EL (cell line): Measurements from ENCODE around the gene C15orf62.

Experiments
- DNase-seq: peaks from one replicate; pipeline ENCODE4 v3.0.0-alpha.2; 2016

Gene C15orf62

GRCh38 chr15:40785814-40786213, 16.0 kb downstream of the C15orf62 start:
- DNase-seq: no peak

GRCh38 chr15:40787344-40787841, 17.6 kb downstream of the C15orf62 start:
- peak; percentile 81 for DNase-seq

GRCh38 chr15:40787991-40788390, 18.2 kb downstream of the C15orf62 start:
- DNase-seq: no peak

- DNase-seq: no peak
Observed at GRCh38 chr15:40789119-40789518, 19.3 kb downstream of the C15orf62 start.

GRCh38 chr15:40789999-40790398, 20.2 kb downstream of the C15orf62 start:
- DNase-seq: no peak

GRCh38 chr15:40790718-40791117, 20.9 kb downstream of the C15orf62 start:
- DNase-seq: no peak

- DNase-seq: no peak
Observed at GRCh38 chr15:40792394-40792793, 22.6 kb downstream of the C15orf62 start.

GRCh38 chr15:40793216-40793989, 23.6 kb downstream of the C15orf62 start:
- peak; percentile 93 for DNase-seq

- no peak for DNase-seq
Observed at GRCh38 chr15:40796041-40796440, 26.3 kb downstream of the C15orf62 start.

DNA sequence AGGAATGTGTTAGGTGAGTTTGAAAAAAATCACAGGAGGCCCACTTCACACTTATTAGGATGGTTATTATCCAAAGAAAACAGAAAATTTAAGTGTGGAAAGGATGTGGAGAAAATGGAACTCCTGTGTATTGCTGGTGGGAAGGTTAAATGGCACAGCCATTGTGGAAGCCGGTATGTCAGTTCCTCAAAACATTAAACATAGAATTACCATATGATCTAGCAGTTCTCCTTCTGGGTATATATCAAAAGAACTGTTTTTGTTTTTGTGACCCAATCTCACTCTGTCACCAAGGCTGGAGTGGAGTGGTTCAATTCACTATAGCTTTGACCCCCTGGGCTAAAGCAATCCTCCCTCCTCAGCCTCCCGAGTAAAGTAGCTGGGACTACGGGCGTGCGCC, 26.7 kb downstream of the C15orf62 start:
- no peak for DNase-seq

- DNase-seq: no peak
Observed at GRCh38 chr15:40799523-40799922, 29.7 kb downstream of the C15orf62 start.

- DNase-seq: no peak
Observed at GRCh38 chr15:40803076-40803475, 33.3 kb downstream of the C15orf62 start.

GRCh38 chr15:40803688-40804087, 33.9 kb downstream of the C15orf62 start:
- DNase-seq: no peak

DNA sequence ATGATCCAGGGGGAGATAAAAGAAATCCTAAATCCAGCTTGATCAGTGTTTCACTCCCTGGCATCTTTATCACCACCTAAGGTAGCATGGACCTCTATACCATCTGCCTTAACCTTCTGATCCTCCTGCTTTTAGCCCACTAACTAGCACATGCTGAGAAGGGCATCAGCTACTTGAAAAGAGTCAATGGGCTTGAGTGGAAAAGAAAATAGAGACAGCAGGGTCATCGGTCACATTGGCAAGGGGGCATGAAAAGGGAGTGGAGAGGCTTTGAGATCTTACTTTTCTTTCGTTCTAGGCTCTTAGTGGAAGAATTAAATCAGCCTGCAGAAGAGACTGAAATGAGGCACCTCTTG, 36.9 kb downstream of the C15orf62 start:
- no peak for DNase-seq

- DNase-seq: peak; percentile 98
Observed at GRCh38 chr15:40807028-40807887, 37.5 kb downstream of the C15orf62 start, which contains the start of the genes DNAJC17 and ZFYVE19. TSS of gene DNAJC17 (minus strand) at chr15:40807473. CDS start at chr15:40807446, 27 bp downstream. TSS of gene ZFYVE19 (plus strand) at chr15:40807089. CDS start at chr15:40807590, 501 bp downstream.

GRCh38 chr15:40807888-40808461, 38.2 kb downstream of the C15orf62 start:
- peak; percentile 26 for DNase-seq

- no peak for DNase-seq
Observed at GRCh38 chr15:40808861-40809450, 39.2 kb downstream of the C15orf62 start.

GRCh38 chr15:40812721-40813425, 43.1 kb downstream of the C15orf62 start:
- no peak for DNase-seq

DNA sequence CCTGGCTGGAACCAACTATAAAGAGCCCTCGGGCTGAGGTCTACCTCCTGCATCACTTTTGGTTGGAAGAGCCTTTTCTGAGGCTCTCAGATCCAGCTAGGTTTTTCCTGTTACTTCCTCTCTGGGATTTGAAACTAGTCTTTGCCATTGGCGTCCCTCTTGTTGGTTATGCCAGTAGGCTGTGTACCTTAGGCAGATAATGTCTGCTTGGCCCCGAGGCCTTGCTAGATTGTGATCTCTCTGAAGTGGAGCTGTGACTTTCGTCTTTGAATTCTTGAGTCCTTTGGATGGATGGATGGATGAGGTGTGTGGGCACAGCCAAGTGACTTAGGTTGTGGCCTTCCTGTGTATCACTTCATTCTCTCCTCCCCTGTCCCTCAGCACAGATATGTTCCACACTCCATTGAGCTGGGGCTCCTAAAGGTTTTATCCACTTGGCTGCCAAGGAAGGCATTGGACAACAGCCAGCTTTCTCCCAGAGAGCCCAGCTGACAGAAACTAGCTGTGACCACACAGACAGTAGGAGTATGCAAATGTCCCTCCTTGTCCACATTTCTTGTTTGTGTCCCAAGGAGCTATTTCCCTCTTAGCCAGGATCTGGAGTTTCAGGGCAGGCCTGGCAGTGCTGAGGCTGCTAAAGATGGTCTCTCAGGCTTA, 45.4 kb downstream of the C15orf62 start:
- no peak for DNase-seq

DNA sequence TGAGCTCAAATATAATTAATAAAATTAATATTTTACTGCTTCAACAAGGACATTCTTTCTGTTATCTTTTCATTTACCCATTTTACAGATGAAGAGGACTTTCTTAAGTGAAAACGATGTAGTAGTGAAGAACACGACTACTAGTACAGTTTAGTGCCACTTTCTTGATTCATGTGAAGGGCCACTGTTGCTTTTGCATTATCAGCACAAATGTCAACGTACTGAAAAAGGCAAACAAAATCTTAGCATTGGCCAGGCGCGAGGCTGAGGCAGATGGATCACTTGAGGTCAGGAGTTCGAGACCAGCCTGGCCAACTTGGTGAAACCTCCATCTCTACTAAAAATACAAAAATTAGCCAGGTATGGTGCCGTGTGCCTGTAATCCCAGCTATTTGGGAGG, 49.3 kb downstream of the C15orf62 start:
- DNase-seq: no peak

DNA sequence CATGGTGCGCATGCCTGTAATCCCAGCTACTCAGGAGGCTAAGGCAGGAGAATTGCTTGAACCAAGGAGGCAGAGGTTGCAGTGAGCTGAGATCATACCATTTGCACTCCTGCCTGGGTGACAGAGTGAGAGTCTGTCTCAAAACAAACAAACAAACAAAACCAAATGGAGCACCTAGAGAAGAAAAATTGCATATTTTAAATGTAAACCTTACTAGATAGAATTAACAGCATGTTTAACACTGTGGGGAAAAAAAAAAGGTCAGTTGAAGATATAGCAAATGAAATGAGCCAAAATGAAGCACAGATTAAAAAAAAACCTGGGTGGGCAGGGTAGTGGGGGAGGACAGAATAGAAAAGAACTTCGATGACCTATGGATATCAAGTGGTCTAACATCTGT, 51.4 kb downstream of the C15orf62 start:
- DNase-seq: no peak
